CD4-positive, alpha-beta T cell treated with Interleukin-17A for 1 hour (primary cell): ENCODE data around the gene KIFC3.
"Not testable (repeated sequence)": the region's sequence is repeated elsewhere in the genome, so short reads cannot be mapped to it uniquely, and the experiment has no call there.

Experiments used
- DNase-seq: peaks from one replicate; pipeline ENCODE4 v3.0.0-alpha.2; 2020

The KIFC3 gene

DNA sequence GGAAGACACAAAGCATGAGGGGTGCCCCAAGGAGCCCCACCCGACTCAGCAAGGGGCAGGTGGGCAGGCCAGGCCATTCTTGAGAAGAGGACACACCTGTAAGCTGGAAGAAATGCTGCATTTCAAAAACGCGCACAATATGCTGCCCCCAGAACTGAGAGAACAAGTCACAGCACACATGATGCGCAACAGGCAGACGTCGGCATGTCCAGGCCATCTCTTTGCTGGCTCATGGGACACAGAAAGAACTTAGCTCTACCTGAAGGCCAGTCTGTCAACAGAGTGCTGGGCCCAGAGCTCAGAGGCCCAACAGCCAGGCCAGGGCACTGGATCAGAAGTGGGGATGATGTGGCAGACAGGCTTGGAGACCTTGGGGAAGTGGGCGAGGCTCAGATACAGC, 18.0 kb downstream of the KIFC3 start:
- no peak for DNase-seq

DNA sequence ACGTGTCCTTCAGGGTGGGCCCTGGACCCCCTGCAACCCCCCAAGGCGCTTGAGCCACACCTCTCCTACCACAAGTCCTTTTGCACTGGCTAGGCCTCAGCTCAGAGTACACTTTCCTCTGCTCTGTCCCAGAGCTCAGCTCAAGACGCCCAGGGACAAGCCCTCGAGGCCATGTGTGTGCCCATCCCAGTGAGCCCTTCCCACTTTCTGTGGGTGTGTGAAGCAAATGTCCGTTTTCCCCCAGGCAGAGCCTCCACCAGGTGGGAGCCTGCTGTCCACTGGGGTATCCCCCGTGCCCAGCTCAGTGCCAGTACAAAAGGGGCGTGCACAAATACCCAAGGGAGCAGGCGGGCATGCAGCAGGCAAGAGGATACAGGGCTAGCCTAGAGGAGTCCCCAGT, 18.4 kb downstream of the KIFC3 start:
- no peak for DNase-seq

DNA sequence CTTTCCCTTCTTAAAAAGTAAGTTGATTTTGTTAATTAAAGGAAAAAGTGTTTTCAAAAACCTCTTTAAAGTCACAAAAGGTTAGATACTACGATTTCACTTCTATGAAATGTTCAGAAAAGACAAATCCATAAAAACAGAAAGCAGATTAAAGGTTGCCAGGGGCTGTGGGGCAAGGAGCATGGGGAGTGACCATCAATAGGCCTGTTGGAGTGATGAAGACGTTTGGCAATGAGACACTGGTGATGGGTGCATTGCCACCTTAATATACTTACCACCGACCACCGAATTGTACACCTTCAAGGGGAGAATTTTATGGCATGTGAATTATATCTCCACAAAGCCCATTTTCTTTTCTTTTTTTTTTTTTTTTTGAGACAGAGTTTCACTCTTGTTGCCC, 19.2 kb downstream of the KIFC3 start:
- DNase-seq, result no peak

DNA sequence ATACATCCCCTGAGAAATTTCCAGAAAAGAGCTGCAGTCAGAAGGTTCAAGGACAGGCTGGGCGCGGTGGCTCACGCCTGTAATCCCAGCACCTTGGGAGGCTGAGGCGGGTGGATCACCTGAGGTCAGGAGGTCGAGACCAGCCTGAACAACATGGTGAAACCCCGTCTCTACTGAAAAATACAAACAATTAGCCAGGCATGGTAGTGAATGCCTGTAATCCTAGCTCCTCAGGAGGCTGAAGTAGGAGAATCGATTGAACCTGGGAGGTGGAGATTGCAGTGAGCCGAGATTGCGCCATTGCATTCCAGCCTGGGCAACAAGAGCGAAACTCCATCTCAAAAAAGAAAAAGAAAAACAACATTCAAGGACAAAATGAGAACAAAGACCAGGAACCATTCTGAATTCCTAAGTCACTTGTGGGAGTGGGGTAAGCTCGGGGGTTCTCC, 19.7 kb downstream of the KIFC3 start:
- DNase-seq, result not testable (repeated sequence)

DNA sequence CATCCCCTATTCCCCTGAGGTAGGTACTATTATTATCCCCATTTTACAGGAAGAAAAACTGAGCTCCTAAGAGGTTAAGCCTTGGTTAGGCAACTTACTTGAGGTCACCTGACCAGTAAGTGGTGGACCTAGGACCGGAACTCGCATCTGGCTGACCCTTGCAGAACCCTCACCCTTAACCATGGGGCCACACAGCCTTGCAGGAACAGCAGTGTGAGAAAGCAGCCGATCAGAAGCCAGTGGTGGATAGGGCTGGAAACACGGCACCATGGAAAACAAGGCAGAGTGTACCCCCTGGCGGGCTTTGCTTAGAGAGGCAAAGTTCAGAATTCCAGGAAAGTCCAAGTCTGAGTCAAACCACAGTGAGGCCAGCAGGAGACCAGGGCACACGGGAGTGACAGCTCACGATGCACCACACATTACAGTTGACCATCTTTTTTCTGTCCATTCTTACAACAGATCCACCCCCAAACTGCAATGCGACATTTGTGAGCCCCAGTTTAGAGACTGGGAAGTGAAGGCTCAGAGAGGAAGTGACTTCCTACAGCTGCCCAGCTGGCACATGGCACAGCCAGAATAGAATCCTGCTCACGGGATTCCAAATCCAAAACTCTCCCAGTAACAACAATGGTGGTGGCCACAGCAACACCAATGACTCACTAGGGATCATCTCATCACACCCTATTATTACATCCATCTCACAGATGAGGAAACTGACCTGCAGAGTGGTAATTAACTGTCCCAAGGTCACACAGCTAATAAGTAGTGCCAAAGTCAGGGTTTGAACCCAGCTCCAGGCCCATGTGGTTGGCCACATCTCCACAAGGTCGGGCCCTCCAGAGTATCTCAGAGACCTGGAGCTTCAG, 20.3 kb downstream of the KIFC3 start:
- DNase-seq, result no peak

DNA sequence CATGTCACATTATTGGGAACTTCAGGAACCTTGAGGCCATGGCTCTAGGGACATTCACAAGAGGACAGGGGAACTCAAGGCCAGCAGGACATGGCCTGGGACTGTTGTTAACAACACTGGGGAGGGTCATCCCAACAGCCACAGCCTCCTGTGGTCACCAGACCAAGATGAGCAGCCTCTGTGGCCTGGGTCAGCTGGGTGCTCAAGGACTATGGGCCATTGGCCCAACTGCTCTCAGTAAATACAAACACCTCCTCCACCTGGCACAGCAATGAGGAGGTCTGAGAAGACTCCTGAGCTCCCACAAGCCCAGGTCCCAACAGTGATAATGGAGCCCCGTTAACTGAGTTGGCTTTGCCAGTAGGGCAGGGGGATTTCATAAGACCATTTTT, 20.9 kb downstream of the KIFC3 start:
- no peak for DNase-seq

DNA sequence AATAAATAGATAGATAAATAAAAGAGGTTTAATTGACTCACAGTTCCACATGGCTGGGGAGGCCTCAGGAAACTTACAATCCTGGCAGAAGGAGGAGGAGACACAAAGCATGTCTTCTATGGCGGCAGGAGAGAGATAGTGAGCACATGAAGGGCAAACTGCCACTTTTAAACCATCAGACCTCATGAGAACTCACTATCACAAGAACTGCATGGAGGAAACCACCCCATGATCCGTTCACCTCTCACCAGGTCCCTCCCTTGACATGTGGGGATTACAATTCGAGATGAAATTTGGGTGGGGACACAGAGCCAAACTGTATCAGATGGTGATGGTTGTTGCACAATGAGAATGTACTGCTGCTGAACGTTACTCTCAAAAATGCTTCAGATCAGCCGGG, 22.5 kb downstream of the KIFC3 start:
- DNase-seq, result not testable (repeated sequence)

DNA sequence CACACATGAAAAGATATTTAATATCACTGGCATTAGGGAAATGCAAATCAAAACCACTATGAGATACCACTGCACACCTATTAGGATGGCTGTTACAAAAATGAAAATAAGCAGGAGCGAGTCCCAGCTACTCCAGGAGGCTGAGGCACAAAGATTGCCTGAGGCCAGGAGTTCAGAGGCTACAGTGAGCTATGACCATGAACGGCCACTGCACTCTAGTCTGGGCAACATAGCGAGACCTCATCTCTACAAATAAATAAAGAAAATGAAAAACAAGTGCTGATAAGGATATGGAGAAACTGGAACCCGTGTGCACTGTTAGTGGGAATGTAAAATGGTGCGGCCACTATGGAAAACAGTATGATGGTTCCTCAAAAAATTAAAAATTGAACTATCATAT, 23.6 kb downstream of the KIFC3 start:
- no peak for DNase-seq

DNA sequence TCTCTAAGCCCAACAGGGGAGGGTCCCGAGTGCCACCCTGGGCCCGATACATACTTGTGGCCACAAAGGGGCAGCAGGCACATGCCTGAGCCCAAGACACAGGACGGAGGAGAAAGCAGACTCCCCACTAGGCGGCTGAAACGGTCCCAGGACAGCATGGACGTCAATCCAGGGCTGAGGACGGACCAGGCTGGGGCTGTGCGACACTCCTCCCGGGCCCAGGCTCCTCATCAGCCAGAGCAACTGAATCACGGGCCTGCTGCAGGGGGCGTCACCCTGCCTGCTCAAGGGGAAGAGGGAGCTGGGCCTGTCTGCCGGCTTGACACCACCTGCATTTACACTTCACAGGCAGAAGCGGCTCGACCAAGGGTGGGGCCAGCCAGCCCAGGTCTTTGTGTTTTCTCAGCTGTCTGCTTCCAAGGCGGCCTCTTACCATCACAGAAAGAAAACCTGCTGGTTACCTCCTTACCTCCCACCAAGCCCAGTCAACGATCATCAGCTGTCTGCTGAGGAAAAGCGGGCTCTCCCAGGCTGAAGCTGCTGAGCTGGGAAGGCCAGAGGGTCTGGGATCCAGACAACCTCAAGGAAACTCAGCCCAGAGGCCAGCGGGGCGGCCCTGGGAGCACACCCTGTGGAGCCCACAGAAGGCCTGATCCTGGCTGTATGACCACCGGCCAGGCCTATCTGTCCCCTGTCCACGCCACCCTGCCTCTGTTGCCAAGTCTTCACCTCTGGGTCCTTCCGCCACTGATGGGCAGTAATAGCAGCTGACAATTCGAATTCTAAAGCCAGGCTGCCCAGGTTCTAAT, 26.4 kb downstream of the KIFC3 start:
- no peak for DNase-seq

DNA sequence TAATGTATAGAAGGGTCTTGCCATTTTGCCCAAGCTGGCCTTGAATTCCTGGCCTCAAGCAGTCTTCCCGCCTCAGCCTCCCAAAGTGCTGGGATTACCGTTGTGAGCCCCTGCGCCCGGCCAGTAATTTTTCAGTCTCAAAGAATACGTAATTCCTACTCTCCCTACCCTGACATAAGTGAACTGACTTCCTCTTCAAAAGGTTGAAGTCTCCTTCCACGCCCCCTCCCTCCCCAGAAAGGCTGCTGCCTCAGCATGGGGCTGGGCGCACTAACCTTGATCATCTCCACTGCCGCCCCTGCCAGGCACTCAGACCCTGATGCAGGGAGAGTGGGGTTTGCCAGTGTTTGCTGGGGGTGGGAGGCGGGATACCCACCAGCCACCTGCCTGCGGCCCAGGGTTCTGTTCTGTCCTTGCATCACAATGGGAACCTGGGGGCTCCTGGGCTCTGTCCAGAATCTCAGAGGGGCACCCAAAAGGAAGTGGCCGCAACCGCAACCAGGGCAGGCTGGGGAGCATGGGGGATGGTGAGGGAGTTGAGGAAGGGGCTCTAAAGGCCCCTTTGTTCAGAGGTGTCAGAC, 27.5 kb downstream of the KIFC3 start:
- DNase-seq, result no peak

DNA sequence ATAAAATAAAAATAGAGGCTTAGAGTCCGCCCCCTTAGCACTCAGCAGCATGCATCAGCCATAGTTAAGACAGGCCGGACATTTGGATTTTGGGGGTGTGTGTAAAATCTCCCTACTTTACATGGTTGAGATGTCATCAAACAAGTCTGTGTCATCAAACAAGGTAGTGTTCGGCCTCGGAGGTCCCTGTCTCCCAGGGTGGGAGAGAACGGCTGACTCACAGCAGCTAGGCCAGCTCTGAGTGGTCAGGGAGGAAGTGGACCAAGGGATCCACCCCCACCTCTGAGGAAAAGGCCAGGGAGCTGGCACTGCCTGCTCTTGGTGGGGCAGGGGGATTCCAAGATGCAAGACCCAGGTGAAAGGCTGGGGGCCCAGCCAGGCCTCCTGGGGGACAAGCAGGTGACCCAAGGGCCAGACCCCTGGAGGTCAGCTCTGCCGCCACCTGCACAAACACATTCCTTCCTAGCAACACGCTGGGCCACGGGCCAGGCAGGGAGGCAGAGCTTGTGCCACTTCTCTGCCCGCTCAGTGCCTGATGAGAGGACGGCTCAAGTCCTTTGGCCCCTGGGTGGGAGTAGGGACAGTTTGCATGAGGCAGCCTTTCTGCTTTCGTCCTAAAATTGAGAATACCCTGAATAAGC, 28.5 kb downstream of the KIFC3 start:
- no peak for DNase-seq

DNA sequence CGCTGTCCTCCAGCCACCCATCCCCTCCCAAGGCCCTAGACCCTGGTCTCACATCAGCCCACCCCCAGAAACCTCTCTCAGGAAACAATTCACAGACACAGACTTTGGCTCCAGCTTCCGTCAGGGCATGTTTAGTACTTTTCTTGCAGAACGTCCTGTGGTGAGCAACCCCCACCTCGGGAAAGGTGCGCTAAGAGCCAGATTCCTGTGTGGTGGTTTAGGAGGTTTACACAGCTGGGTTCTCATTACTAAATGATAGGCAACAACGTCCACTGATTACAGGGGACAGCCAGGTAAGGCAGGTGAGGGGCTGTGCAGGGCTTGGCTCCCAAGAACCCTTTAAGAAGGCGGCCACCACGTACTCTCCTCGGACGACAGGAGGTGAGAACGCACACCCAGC, 29.3 kb downstream of the KIFC3 start:
- no peak for DNase-seq

DNA sequence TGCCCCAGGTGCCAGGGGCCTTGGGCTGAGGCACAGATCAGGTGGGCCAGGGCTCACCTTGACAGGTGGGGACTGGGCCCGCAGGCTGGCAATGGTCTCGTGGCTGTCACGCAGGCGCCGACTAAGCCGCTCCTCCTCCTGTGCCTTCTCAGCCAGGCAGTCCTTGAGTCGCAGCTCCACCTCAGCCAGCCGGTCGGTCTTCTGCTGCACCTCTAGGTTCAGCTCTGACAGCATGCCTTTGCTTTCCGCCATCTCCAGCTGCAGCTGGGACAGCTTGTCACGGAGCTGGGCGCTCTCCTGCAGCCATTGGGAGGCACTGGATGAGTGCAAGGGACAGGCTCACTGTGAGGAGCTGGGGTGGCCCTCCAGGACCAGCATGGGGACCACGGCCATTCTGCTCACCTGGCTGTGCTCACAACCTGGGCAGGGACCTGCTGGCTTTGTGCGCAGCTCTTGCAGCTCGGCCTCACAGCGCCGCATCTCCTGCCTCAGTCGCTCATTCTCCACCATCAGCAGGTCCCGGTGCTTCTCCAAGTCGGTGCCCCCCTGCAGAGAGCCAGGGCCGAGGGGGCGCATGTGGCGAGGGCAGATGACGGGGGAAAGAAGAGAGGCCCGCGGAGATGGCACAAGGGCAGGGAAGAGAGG, 31.0 kb downstream of the KIFC3 start:
- DNase-seq, result no peak

DNA sequence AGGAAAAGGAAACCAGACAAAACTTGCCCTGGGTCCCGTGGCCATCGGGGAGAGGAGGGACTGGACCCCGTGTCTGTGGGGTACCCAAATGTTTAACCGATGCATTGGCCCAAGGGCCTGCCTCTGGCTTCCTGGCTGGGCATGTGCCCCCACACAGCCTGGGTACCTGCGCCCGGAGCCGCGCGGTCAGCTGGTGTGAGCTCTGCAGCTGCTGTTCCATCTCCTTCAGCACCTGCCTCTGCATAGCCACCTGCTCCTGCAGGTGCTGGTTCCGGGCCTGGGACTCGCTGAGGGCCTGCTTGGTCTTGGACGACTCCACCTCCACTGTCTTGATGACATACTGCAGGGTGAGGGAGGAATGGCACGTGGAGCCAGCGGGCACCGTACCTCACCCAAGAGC, 31.9 kb downstream of the KIFC3 start:
- DNase-seq, result no peak

DNA sequence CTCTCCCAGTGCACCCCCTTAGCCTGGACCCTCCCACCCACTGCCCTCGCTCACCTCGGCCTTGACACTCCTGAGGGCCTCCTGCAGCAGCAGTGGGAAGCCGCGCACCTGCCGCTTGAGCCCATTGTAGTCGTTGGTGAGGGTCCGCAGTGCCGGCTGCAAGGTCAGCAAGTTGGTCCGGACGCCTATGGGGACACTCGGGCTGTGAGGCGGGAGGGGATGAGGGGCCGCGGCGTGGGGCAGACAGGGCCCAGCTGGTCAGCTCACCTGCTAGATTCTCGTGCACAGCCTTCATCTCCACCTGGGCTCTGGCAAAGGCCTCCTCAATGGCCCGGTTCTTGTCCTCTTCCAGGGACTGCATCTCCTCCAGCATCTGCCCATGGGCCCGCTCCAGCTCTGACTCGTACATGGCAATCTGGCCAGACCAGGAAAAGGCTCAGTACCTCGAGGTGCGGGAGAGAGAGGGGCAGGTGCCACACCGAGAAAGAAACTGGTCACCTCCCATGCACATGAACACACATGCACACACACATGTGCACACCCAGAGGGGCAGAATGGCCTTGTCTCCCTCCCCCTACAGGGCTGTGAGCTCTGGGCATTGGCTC, 32.6 kb downstream of the KIFC3 start:
- no peak for DNase-seq

DNA sequence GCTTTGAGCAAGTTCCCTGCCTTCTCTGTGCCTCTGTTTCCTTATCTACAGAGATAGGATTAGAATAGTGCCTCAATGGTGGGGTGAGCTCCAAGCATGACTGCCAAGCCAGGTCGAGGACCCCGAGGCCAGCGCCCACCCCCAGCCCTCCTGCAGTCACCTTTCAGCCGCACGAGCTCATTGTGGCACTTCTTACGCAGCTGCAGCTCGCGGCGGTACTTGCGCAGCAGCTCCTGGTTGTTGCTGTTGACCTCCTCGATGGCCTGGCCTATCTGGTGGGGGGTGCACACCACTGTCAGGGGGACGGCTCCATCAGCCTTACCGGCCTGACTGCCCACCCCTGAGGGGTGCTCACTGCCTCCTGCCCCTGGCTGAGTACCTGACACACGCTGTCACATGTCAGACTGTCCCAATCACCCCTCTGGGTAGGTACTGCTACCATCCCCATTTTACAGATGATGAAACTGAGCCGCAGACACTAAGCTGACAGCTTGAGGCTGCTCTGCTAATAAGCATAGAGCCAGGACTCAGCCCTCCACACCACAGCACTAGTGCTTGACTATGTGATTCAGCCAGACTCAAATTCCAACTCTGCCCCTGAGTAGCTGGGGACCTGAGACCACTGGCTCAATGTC, 35.5 kb downstream of the KIFC3 start:
- DNase-seq, result no peak

DNA sequence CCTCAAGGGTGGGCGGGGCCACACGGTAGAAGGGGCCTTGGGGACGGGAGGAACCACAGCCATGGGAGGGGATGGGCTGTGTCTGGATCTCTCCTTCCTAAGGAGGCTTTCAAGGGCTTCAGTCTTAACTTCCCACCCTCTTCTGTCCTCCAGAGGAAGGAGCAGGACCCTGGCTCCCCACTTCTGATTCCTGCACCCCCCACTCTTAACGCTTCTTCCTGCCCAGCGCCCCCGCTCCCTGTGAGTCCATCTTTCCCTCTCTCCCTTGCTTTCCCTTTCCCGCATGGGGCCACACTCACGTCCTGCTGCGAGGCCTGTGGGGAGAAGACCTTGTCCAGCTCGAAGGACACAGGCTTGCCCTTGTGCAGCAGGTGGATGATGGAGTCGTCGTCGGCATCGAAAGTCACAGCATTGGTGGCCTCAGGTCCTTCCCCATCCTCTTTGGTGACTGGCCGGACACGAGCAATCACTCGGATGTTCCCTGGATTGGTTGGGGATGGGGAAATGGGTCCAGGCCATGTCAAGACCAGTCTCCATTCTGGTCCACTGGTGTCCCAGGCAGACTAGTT, 37.0 kb downstream of the KIFC3 start:
- DNase-seq, result no peak

DNA sequence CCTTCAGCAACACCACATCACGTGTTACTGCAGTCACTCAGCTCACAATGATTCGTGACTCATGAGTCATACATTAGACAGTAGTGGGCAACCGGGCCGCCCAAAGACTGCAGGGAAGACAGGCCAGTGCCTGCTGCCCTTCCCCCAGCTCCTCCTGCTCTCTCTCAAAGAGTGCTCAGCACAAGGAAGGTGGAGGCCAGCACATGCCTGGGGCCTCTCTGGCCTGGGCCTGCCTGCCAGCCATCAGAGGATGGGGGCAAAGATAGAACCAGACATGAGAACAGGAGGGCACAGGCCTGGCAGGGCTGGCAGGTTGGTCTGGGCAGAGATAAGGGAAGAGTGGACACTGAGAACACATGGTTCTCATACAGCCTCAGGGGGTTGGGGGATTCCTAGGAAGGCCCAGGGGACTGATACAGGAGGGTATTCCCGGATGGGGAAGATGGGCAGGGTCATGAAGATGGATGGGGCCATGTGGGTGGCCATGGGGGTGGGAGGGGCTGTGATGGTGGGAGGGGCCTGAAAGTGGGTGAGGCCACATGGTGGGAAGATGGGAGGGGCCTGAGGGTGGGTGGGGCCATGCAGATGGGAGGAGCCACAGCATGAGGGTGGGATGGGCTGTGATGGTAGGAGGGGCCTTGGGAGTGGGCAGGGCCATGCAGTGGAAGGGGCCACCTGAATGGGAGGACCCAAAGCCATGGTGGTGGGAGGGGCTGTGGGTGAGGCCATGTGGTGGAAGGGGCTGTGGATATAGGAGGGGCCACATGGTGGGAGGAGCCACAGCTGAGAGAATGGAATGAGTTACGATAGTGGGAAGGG, 37.7 kb downstream of the KIFC3 start:
- DNase-seq, result peak; percentile 32

DNA sequence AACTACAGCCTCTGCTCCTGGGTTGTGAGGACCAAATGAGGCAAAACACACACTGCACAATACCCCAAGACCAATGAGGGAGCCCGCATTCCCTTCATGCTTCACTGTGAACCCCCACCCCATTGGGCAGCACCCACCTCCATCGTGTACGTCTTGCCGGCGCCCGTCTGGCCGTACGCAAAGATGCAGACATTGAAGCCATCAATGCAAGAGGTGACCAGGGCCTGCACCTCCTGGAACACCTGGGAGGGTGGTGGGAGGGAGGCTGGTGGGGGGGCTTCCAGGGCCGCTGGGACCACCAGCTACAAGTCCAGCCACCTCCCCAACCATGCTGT, 38.3 kb downstream of the KIFC3 start:
- DNase-seq, result no peak

DNA sequence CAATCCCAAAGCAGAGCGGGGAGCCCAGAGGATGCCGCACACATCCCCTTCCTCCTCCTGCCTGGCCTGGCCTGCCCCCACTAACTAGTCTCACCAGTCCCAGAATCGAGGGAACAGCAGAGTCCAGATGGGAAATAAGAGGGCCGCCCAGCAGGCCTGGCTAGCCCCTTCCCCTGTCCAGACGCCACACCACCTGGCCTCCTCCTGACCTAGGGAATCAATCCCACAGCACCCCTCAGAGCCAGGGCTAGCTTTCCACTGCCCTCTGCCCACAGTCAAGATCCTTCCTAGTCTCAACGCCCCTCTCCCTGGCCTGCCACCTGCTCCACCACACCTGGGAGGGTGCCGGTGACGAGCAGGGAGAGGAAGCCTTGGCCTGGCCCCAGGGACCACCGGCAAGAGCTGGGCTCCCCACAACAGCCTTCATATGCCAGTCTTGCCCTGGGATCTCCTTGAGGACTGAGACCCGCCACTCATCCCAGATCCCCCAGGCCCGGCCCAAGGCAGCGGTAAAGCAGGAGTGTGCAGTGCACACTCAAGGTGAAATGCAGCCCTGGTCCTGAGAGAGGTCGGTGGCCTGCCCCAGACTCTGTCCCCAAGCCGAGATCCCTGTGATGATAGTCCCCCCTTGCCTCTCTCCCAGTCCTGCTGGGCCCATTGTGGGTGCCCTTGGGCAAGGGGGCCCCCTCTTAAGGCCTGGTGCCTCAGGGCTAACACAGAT, 38.8 kb downstream of the KIFC3 start:
- no peak for DNase-seq
